Aorta (tissue), 5 donors: ENCODE results near the gene LSR. TPM values are rescaled to one million over a fixed set of nuclear protein-coding genes. Genes with fewer than 3 reads are reported as not detected.
A peak's percentile ranks its signal among the peaks of the same experiment; 100 is the strongest.

Source experiments
- ATAC-seq: fragments of 200-7000 bp; cut with Tn5 transposase; one replicate; pipeline ENCODE4 v1.9.1; 2022; ENCODE audit warnings: moderate library complexity; ENCODE audit not compliant: low FRiP score
- DNase-seq, 2 donors: peaks; one replicate each; pipeline ENCODE4 v3.0.0-alpha.2; 2020
- H3K27ac ChIP-seq, 2 donors: one replicate each; pipeline ENCODE4 v1.5.1; 2013; ENCODE audit warnings: low read length in 2 of 2, mild to moderate bottlenecking in 2 of 2, moderate library complexity in 2 of 2, control low read depth in 1 of 2, inconsistent platforms in 1 of 2, low read depth in 1 of 2
- H3K27me3 ChIP-seq, 2 donors: one replicate each; pipeline ENCODE4 v1.6.1; 2013; ENCODE audit warnings: control low read depth in 1 of 2, low read length in 1 of 2, mild to moderate bottlenecking in 1 of 2, moderate library complexity in 1 of 2; ENCODE audit not compliant: insufficient read depth in 2 of 2, control insufficient read depth in 1 of 2
- H3K36me3 ChIP-seq, 2 donors: one replicate each; pipeline ENCODE4 v1.6.1; 2013; ENCODE audit warnings: control low read depth in 1 of 2, low read length in 1 of 2, mild to moderate bottlenecking in 1 of 2; ENCODE audit not compliant: insufficient read depth in 2 of 2, control insufficient read depth in 1 of 2
- H3K4me1 ChIP-seq, 2 donors: one replicate each; pipeline ENCODE4 v1.6.1; 2013; ENCODE audit warnings: low read length in 2 of 2, control low read depth in 1 of 2, mild to moderate bottlenecking in 1 of 2, moderate library complexity in 1 of 2; ENCODE audit not compliant: insufficient read depth in 2 of 2, control insufficient read depth in 1 of 2
- H3K4me3 ChIP-seq, 2 donors: one replicate each; pipeline ENCODE4 v1.5.1; 2013; ENCODE audit warnings: low read length in 2 of 2, control low read depth in 1 of 2, mild to moderate bottlenecking in 1 of 2
- H3K9me3 ChIP-seq: one replicate; pipeline ENCODE4 v1.6.1; 2013; ENCODE audit warnings: mild to moderate bottlenecking, low read length; ENCODE audit not compliant: control insufficient read depth
- WGBS, 2 donors: extraction: QIAGEN DNeasy Blood & Tissue Kit; methylation state at CpG; one replicate each; pipeline ENCODE4 v1.1.7; 2013; 5-methylcytosine and 5-hydroxymethylcytosine counted together
- intact Hi-C, 2 donors: fragments of 100-400 bp; cut with DNase I; formaldehyde crosslinking; loops; one replicate each; pipeline versions ENCODE4 v1.14.2 to v1.15.0; 2022
- polyA plus RNA-seq, 2 donors: library from polyadenylated mRNA; stranded (reverse); fragments of 200-250 nt; gene quantifications; one replicate each; pipeline ENCODE4 v1.2.3, GENCODE V29; 2013
- total RNA-seq, 2 donors: library from RNA; stranded (reverse); fragmentation: NEBNext Ultra II Directional; extraction: Animal tissue kit (Norgen Biotek cat#: 25700); gene quantifications; one replicate each; pipeline ENCODE4 v1.2.1, GENCODE V29; 2021
- donor health status: healthy with polysubstance abuse.
- donor health status: Bipolar disorder and iron deficiency.
- donor health status: DM: no; HTN: no; CAD: no.
- donor health status: DM: no; HTN: no; CAD: no.
- donor health status: DM: yes; HTN: yes; CAD: no.

Gene LSR
- total and polyA plus RNA-seq, 4 donors = 5.8 to 13.1 (median 11.1) TPM

GRCh38 chr19:35264268-35265125 is 15.7 kb downstream of the LSR start:
- Histone ChIP-seq H3K36me3 (no peaks in the 10 kb centered on the region), H3K27ac (no peak overlapping the region), H3K9me3 (no peaks in the 10 kb centered on the region), H3K27me3 (no peaks in the 10 kb centered on the region), H3K4me3 (no peak overlapping the region), H3K4me1 (no peaks in the 10 kb centered on the region)
- intact Hi-C loops = loop anchor here (5.0 to 10.0 kb wide), 3 partner anchors 112 to 1890 kb away; partner anchors contain the start of genes CEBPG (in 1 of the 2), FXYD5 (in 1 of the 2) and FXYD7 (in 1 of the 2)
- ATAC-seq (no peak), DNase-seq (peak; percentile 40 to 44)
- WGBS, 2 donors = 69 to 72% methylated on average over 7 of the region's 7 CpGs

GRCh38 chr19:35265126-35265899 is 16.5 kb downstream of the LSR start:
- Histone ChIP-seq H3K36me3 (no peaks in the 10 kb centered on the region), H3K27me3 (no peaks in the 10 kb centered on the region), H3K27ac (no peak overlapping the region), H3K4me1 (no peaks in the 10 kb centered on the region), H3K9me3 (no peaks in the 10 kb centered on the region), H3K4me3 (no peak overlapping the region)
- peak; percentile 43 to 64 for DNase-seq
- WGBS, 2 donors = 35% methylated on average over 6 of the region's 6 CpGs
- no peak for ATAC-seq
- intact Hi-C loops = loop anchor here (5.0 to 10.0 kb wide), 3 partner anchors 113 to 1891 kb away; partner anchors contain the start of genes CEBPG (in 1 of the 2), FXYD5 (in 1 of the 2) and FXYD7 (in 1 of the 2)

- H3K36me3 ChIP-seq = peaks cover 0 to under 1% of the 10 kb centered on the region in 2 donors
- 83 to 87% methylated on average over 10 of the region's 10 CpGs for WGBS, 2 donors
- H3K27ac ChIP-seq = no peak overlapping the region
- no peak for ATAC-seq
- H3K4me3 ChIP-seq = no peak overlapping the region
- intact Hi-C loops = loop anchor here (5.0 to 10.0 kb wide), 3 partner anchors 114 to 1891 kb away; partner anchors contain the start of genes CEBPG (in 1 of the 2), FXYD5 (in 1 of the 2) and FXYD7 (in 1 of the 2)
- no peaks in the 10 kb centered on the region for H3K27me3 ChIP-seq
- no peaks in the 10 kb centered on the region for H3K4me1 ChIP-seq
- DNase-seq = peak; percentile 48 to 69
- no peaks in the 10 kb centered on the region for H3K9me3 ChIP-seq
Measured at GRCh38 chr19:35265900-35266519, 17.2 kb downstream of the LSR start.

- Histone ChIP-seq H3K4me3 (peak overlapping the region; percentile 42 to 80), H3K36me3 (peaks cover 0 to 2% of the 10 kb centered on the region in 2 donors), H3K27ac (no peak overlapping the region), H3K27me3 (no peaks in the 10 kb centered on the region), H3K4me1 (no peaks in the 10 kb centered on the region), H3K9me3 (no peaks in the 10 kb centered on the region)
- peak; percentile 69 to 82 for DNase-seq
- peak; percentile 24 for ATAC-seq
- intact Hi-C loops = loop anchor here (5.0 to 10.0 kb wide), 3 partner anchors 114 to 1892 kb away; partner anchors contain the start of genes CEBPG (in 1 of the 2), FXYD5 (in 1 of the 2) and FXYD7 (in 1 of the 2)
- WGBS, 2 donors = 35 to 36% methylated on average over 35 to 39 of the region's 39 CpGs
Measured at GRCh38 chr19:35266520-35267352, 17.9 kb downstream of the LSR start.

GRCh38 chr19:35267353-35267817 is 18.6 kb downstream of the LSR start:
- Histone ChIP-seq H3K4me1 (no peaks in the 10 kb centered on the region), H3K36me3 (peaks cover 0 to 4% of the 10 kb centered on the region in 2 donors), H3K4me3 (peak overlapping the region; percentile 42 to 80), H3K27me3 (no peaks in the 10 kb centered on the region), H3K27ac (peak overlapping the region; percentile 28 to 77), H3K9me3 (no peaks in the 10 kb centered on the region)
- 1% methylated on average over 34 to 40 of the region's 40 CpGs for WGBS, 2 donors
- DNase-seq = peak in 1 of 2 donors; percentile 87
- intact Hi-C loops = loop anchor here (5.0 to 10.0 kb wide), 3 partner anchors 115 to 1893 kb away; partner anchors contain the start of genes CEBPG (in 1 of the 2), FXYD5 (in 1 of the 2) and FXYD7 (in 1 of the 2)
- peak; percentile 58 for ATAC-seq

- ATAC-seq (peak; percentile 82), DNase-seq (peak; percentile 83 to 90)
- Histone ChIP-seq H3K27me3 (no peaks in the 10 kb centered on the region), H3K36me3 (peaks cover 0 to 4% of the 10 kb centered on the region in 2 donors), H3K9me3 (no peaks in the 10 kb centered on the region), H3K4me1 (no peaks in the 10 kb centered on the region), H3K4me3 (peak overlapping the region; percentile 91 to 92), H3K27ac (peak overlapping the region; percentile 28 to 77)
- intact Hi-C loops = loop anchor here (5.0 to 10.0 kb wide), 3 partner anchors 116 to 1893 kb away; partner anchors contain the start of genes CEBPG (in 1 of the 2), FXYD5 (in 1 of the 2) and FXYD7 (in 1 of the 2)
- WGBS, 2 donors = 0 to 1% methylated on average over 59 to 100 of the region's 100 CpGs
Measured at GRCh38 chr19:35267818-35268535, 19.2 kb downstream of the LSR start.
